GM12874 (cell line): ENCODE results near the gene POU2AF3.

Experiments
- CTCF ChIP-seq: IDR thresholded peaks from 2 replicates; pipeline ENCODE4 v1.5.1; 2011; ENCODE audit warnings: low read depth, mild to moderate bottlenecking, control low read depth, low read length, moderate library complexity; ENCODE audit not compliant: insufficient read depth

Gene POU2AF3

GRCh38 chr11:111291764-111292163 is 6.6 kb upstream of the POU2AF3 start:
- no peak for TF ChIP-seq CTCF

GRCh38 chr11:111296196-111296595 is 2.1 kb upstream of the POU2AF3 start:
- no peak for TF ChIP-seq CTCF

- TF ChIP-seq CTCF = no peak
These were observed 650 bp upstream of the POU2AF3 start for GRCh38 chr11:111297696-111298095.

- TF ChIP-seq CTCF = peak; percentile 63
These were observed 1.0 kb downstream of the POU2AF3 start for GRCh38 chr11:111299101-111300026.

GRCh38 chr11:111300569-111300968 is 2.2 kb downstream of the POU2AF3 start:
- no peak for TF ChIP-seq CTCF

- TF ChIP-seq CTCF = no peak
These were observed 2.9 kb downstream of the POU2AF3 start for GRCh38 chr11:111301004-111301841.

GRCh38 chr11:111301842-111302118 is 3.4 kb downstream of the POU2AF3 start:
- TF ChIP-seq CTCF = no peak
